CD4-positive, alpha-beta T cell (primary cell): ENCODE measurements around the gene PARVB. TPM values are rescaled to one million over a fixed set of nuclear protein-coding genes. Genes with fewer than 3 reads are reported as not detected.

ENCODE experiments used
- ATAC-seq: fragments of 200-7000 bp; cut with Tn5 transposase; one replicate; pipeline ENCODE4 v1.10.0; 2022; ENCODE audit warnings: mild to moderate bottlenecking; ENCODE audit not compliant: poor library complexity
- CTCF ChIA-PET: fragments of 350-600 bp; sonication (Branson Sonifier 250); formaldehyde crosslinking; loops from one replicate; lab custom pipeline; 2021; ENCODE audit warnings: antibody characterized with exemption, inconsistent platforms; lab: Charles Lee
- POLR2A ChIA-PET: fragments of 350-600 bp; sonication (Branson Sonifier 250); formaldehyde crosslinking; loops from one replicate; lab custom pipeline; 2021; ENCODE audit warnings: antibody characterized with exemption, inconsistent platforms; lab: Charles Lee
- DNase-seq, 14 experiments: peaks; one replicate each; pipeline ENCODE4 v3.0.0-alpha.2; 2013 to 2020; ENCODE audit warnings: mixed read lengths in 2 of 14
- H3K27ac ChIP-seq, 2 donors: one replicate each; pipeline versions ENCODE4 v1.5.1 to v1.7.0; 2013; ENCODE audit warnings: low read length in 2 of 2, low read depth in 1 of 2, mild to moderate bottlenecking in 1 of 2
- H3K27me3 ChIP-seq, 2 experiments: 1 replicate in 1 of 2; 2 replicates in 1 of 2; pipeline versions ENCODE4 v1.6.1 to v1.7.0; 2013; ENCODE audit warnings: low read length in 2 of 2, control low read depth in 1 of 2, mild to moderate bottlenecking in 1 of 2, moderate library complexity in 1 of 2; ENCODE audit not compliant: insufficient read depth in 2 of 2, control insufficient read depth in 1 of 2
- H3K36me3 ChIP-seq: one replicate; pipeline ENCODE4 v1.6.1; 2013; ENCODE audit warnings: low read length, control low read depth; ENCODE audit not compliant: insufficient read depth
- H3K4me1 ChIP-seq: one replicate; pipeline ENCODE4 v1.6.1; 2013; ENCODE audit warnings: low read length, control low read depth; ENCODE audit not compliant: insufficient read depth
- H3K4me3 ChIP-seq: one replicate; pipeline ENCODE4 v1.5.1; 2013; ENCODE audit warnings: mild to moderate bottlenecking, low read length, moderate library complexity
- H3K9me3 ChIP-seq, 2 experiments: 1 replicate in 1 of 2; 2 replicates in 1 of 2; pipeline versions ENCODE4 v1.6.1 to v1.7.0; 2013; ENCODE audit warnings: low read length in 2 of 2, mild to moderate bottlenecking in 2 of 2, control low read depth in 1 of 2, moderate library complexity in 1 of 2; ENCODE audit not compliant: control insufficient read depth in 1 of 2, insufficient read depth in 1 of 2
- H3K27ac Mint-ChIP-seq: one replicate; pipeline ENCODE4 v1.8.0; 2020; ENCODE audit warnings: mixed read lengths
- H3K27me3 Mint-ChIP-seq: one replicate; pipeline ENCODE4 v1.8.0; 2021; ENCODE audit warnings: mixed read lengths
- H3K36me3 Mint-ChIP-seq: one replicate; pipeline ENCODE4 v1.8.0; 2021; ENCODE audit warnings: low read depth, mixed read lengths
- H3K4me1 Mint-ChIP-seq: one replicate; pipeline ENCODE4 v1.8.0; 2021; ENCODE audit warnings: low read depth, mixed read lengths
- H3K4me3 Mint-ChIP-seq: one replicate; pipeline ENCODE4 v1.8.0; 2020; ENCODE audit warnings: mild to moderate bottlenecking, mixed read lengths
- H3K9me3 Mint-ChIP-seq: one replicate; pipeline ENCODE4 v1.8.0; 2020; ENCODE audit warnings: mixed read lengths
- intact Hi-C, 2 experiments: fragments of 100-400 bp; cut with DNase I in 1 of 2; cut with micrococcal nuclease in 1 of 2; formaldehyde crosslinking; loops; one replicate each; pipeline versions ENCODE4 v1.15.1 to v1.9.0; 2023 to 2025; cut with DNase I, micrococcal nuclease
- total RNA-seq, 174 experiments: library from RNA in 2 of 174; stranded (reverse) in 2 of 174; gene quantifications; one replicate each; pipeline ENCODE4 v1.2.3 and lab custom pipeline; 2021 to 2026
- TF ChIP-seq, protein P1 (sequence below): fragments of 200-600 bp; IDR thresholded peaks from one replicate; pipeline ENCODE4 v1.8.0; 2022; ENCODE audit warnings: antibody characterized with exemption, mild to moderate bottlenecking

The PARVB gene
- total RNA-seq, 2 experiments from 2014 or later = 6.2 to 6.4 TPM

DNA sequence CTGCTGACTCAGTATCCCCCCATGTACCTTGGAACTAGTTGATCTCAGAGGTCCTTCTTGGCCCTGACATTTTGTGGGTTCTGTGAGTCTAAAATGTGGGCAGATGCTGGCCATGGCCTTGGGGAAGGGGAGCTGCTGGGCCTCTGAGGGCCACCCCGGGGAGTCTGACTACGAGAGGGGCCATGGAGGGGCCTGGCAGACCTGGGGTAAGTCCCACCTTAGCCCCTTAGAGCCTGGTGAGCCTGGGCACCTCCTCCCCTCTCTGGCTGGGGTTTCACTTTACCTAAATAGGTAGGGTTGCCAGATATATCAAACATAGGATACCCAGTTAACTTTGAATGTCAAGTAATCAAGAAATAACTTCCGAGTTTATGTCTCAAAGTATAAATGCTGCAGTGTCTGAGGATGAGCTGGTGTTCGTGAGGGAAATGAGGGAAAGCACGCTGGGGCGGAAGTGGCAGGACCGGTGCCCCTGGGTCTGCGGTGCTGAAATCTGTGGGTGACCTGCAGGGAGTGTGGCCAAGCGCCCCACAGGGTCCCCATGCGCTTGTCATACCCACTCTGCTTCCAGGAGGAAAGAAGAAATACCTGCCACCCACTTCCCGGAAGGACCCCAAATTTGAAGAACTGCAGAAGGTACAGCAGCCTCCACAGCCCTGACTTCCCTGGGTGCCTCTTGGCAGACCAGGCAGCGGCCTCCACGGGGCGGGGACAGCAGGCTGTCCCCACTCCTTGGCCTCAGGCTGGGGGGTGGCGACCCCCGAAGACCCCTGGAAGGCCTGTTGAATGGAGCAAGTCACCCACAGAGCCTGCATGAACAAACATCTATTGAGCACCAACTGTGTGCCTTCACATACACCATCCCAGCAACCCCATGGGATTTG is 161.4 kb downstream of the PARVB start:
- Histone ChIP-seq H3K4me3 (no peak overlapping the region), H3K27me3 (no peaks in the 10 kb centered on the region), H3K27ac (no peak overlapping the region), H3K36me3 (peaks cover 29% of the 10 kb centered on the region), H3K9me3 (no peaks in the 10 kb centered on the region), H3K4me1 (peaks cover 35% of the 10 kb centered on the region)
- Mint-ChIP-seq H3K27me3 (no peaks in the 10 kb centered on the region), H3K4me3 (peak overlapping the region; percentile 82), H3K36me3 (peaks cover 21% of the 10 kb centered on the region), H3K4me1 (peaks cover 37% of the 10 kb centered on the region), H3K9me3 (no peaks in the 10 kb centered on the region), H3K27ac (peak overlapping the region; percentile 59)
- DNase-seq = no peak
- TF ChIP-seq, protein P1, sequence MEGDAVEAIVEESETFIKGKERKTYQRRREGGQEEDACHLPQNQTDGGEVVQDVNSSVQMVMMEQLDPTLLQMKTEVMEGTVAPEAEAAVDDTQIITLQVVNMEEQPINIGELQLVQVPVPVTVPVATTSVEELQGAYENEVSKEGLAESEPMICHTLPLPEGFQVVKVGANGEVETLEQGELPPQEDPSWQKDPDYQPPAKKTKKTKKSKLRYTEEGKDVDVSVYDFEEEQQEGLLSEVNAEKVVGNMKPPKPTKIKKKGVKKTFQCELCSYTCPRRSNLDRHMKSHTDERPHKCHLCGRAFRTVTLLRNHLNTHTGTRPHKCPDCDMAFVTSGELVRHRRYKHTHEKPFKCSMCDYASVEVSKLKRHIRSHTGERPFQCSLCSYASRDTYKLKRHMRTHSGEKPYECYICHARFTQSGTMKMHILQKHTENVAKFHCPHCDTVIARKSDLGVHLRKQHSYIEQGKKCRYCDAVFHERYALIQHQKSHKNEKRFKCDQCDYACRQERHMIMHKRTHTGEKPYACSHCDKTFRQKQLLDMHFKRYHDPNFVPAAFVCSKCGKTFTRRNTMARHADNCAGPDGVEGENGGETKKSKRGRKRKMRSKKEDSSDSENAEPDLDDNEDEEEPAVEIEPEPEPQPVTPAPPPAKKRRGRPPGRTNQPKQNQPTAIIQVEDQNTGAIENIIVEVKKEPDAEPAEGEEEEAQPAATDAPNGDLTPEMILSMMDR = no peak
- CTCF ChIA-PET = no interaction called here
- ATAC-seq = no peak
- POLR2A ChIA-PET = no interaction called here
- intact Hi-C loops = loop anchor here in 1 of 2 experiments (10.0 kb wide), 4 partner anchors 191 to 479 kb away; partner anchors contain the start of gene SAMM50

DNA sequence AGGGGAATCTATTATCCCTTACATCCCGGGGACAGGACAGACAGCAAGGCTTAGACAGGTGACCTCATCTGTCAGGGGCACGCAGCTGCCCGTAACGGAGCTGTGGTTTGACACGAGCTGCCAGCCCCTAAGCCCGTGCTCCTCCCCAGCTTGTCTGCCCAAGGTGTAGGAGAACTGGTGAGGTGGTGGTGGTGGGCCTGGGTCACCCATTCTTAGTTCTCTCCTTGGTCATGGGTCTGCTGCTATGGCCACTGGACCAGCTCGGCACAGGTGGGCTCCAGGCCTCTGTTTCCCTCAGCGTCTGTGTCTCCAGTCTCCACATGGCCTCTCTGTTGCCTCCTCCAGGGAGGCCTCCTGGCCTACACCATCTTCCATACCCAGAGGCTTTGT is 162.0 kb downstream of the PARVB start:
- no peak for ATAC-seq
- Histone ChIP-seq H3K4me3 (no peak overlapping the region), H3K36me3 (peaks cover 29% of the 10 kb centered on the region), H3K27me3 (no peaks in the 10 kb centered on the region), H3K9me3 (no peaks in the 10 kb centered on the region), H3K4me1 (peaks cover 36% of the 10 kb centered on the region), H3K27ac (no peak overlapping the region)
- Mint-ChIP-seq H3K9me3 (no peaks in the 10 kb centered on the region), H3K4me1 (peaks cover 31% of the 10 kb centered on the region), H3K4me3 (no peak overlapping the region), H3K36me3 (peaks cover 21% of the 10 kb centered on the region), H3K27ac (no peak overlapping the region), H3K27me3 (no peaks in the 10 kb centered on the region)
- POLR2A ChIA-PET = no interaction called here
- TF ChIP-seq, protein P1 = no peak
- DNase-seq = no peak
- intact Hi-C loops = loop anchor here in 1 of 2 experiments (10.0 kb wide), 4 partner anchors 191 to 479 kb away; partner anchors contain the start of gene SAMM50
- CTCF ChIA-PET = no interaction called here

DNA sequence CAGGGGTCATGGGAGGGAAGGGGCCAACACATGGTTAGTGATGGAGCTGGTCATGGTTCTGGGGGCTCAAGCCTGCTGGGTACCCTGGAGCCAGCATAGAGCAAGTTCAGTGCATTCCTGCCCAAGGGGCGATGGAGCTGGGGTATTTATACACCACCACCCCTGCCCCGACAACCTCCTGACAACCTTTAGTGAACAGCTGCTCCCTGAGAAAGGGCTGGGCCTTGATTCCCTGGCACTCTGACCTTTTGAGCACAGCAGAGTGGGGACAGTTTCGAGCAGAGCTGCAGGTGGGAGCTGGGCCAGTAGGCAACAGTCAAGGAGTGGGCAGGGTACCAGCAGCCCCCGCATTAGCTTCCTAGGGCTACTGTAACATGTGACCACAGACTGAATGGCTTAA is 162.6 kb downstream of the PARVB start:
- peaks cover 39% of the 10 kb centered on the region for H3K4me1 ChIP-seq
- H3K27me3 ChIP-seq = no peaks in the 10 kb centered on the region
- Mint-ChIP-seq H3K36me3 (peaks cover 21% of the 10 kb centered on the region), H3K27me3 (no peaks in the 10 kb centered on the region), H3K27ac (peak overlapping the region; percentile 27), H3K4me1 (peaks cover 33% of the 10 kb centered on the region), H3K9me3 (no peaks in the 10 kb centered on the region), H3K4me3 (no peak overlapping the region)
- TF ChIP-seq, protein P1 = no peak
- intact Hi-C loops = loop anchor here in 1 of 2 experiments (10.0 kb wide), 4 partner anchors 192 to 478 kb away; partner anchors contain the start of gene SAMM50
- ATAC-seq = no peak
- ChIA-PET POLR2A (no interaction called here), CTCF (no interaction called here)
- no peak overlapping the region for H3K27ac ChIP-seq
- H3K4me3 ChIP-seq = no peak overlapping the region
- no peak for DNase-seq
- no peaks in the 10 kb centered on the region for H3K9me3 ChIP-seq
- H3K36me3 ChIP-seq = peaks cover 29% of the 10 kb centered on the region
